Tibial artery (tissue), 4 donors: ENCODE data around the gene PLA2G4B.

ENCODE experiments used
- DNase-seq, 2 donors: peaks; one replicate each; pipeline ENCODE4 v3.0.0-alpha.2; 2019
- H3K27ac ChIP-seq, 2 donors: fragments of 200-600 bp; sonication (generic) in 1 of 2; 1 replicate in 1 of 2; 2 replicates in 1 of 2; pipeline ENCODE4 v1.5.1; 2018 to 2019; ENCODE audit warnings: mild to moderate bottlenecking in 1 of 2
- H3K27me3 ChIP-seq, 2 donors: fragments of 200-600 bp; sonication (generic) in 1 of 2; one replicate each; pipeline versions ENCODE4 v1.5.1 to v1.6.0; 2016 to 2019
- H3K36me3 ChIP-seq, 3 donors: fragments of 200-600 bp; sonication (generic) in 2 of 3; one replicate each; pipeline ENCODE4 v1.5.1; 2016 to 2019; ENCODE audit warnings: mild to moderate bottlenecking in 2 of 3
- H3K4me1 ChIP-seq, 4 donors: fragments of 200-600 bp; sonication (generic) in 2 of 4; 1 replicate in 3 of 4; 2 replicates in 1 of 4; pipeline ENCODE4 v1.5.1; 2016 to 2019
- H3K4me3 ChIP-seq, 2 donors: fragments of 200-600 bp; sonication (generic) in 1 of 2; 1 replicate in 1 of 2; 2 replicates in 1 of 2; pipeline ENCODE4 v1.5.1; 2018 to 2019; ENCODE audit warnings: mild to moderate bottlenecking in 2 of 2
- H3K9me3 ChIP-seq, 3 donors: fragments of 200-600 bp; sonication (generic) in 1 of 3; one replicate each; pipeline ENCODE4 v1.5.1; 2016 to 2019
- intact Hi-C: fragments of 100-400 bp; cut with DNase I; formaldehyde crosslinking; loops from one replicate; pipeline ENCODE4 v1.15.0; 2023; ENCODE audit warnings: low total_unique reads
- TF ChIP-seq, protein P1 (sequence below), 2 experiments: fragments of 200-600 bp in 1 of 2; fragments of 450-650 bp in 1 of 2; IDR thresholded peaks; one replicate each; pipeline ENCODE4 v1.5.1; 2017 to 2019; ENCODE audit warnings: antibody characterized with exemption in 2 of 2, mild to moderate bottlenecking in 1 of 2, moderate library complexity in 1 of 2

PLA2G4B gene

DNA sequence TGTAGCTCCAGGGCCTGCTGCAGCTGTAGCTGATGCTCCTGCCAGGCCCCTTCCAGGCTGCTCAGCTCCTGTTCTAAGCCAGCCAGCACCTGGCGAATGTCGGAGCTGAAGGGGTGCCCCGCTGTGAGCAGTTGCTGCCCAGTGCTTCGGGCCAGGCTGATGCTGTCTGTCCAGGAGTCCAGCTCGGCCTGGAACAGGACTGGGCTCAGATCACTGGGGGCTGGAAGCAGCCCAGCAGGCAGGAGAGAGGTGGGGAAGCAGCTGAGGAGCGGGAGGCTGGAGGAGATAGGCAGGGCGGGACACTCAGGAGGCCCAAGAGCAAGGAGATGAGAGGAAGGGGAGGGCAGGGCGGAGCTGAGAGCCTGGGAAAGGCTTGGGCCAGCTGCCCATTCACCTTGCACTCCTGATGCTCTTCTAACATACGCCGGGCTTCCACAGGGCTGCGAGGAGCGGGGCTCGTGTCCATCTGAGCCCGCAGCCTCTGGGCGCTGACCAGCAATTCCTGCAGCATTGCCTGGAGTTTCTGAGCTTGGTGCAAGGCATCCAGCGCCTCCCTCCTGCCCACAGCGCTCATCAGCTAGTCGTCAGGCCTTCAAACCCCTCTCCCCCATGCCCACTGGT lies 23.2 kb downstream of the PLA2G4B start:
- intact Hi-C loops: no loop called here
- H3K27ac ChIP-seq: no peak overlapping the region
- no peaks in the 10 kb centered on the region for H3K4me1 ChIP-seq
- H3K4me3 ChIP-seq: no peak overlapping the region
- no peak for DNase-seq
- TF ChIP-seq, protein P1, sequence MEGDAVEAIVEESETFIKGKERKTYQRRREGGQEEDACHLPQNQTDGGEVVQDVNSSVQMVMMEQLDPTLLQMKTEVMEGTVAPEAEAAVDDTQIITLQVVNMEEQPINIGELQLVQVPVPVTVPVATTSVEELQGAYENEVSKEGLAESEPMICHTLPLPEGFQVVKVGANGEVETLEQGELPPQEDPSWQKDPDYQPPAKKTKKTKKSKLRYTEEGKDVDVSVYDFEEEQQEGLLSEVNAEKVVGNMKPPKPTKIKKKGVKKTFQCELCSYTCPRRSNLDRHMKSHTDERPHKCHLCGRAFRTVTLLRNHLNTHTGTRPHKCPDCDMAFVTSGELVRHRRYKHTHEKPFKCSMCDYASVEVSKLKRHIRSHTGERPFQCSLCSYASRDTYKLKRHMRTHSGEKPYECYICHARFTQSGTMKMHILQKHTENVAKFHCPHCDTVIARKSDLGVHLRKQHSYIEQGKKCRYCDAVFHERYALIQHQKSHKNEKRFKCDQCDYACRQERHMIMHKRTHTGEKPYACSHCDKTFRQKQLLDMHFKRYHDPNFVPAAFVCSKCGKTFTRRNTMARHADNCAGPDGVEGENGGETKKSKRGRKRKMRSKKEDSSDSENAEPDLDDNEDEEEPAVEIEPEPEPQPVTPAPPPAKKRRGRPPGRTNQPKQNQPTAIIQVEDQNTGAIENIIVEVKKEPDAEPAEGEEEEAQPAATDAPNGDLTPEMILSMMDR (IDR thresholded peaks at IDR 0.05): no peak
- H3K27me3 ChIP-seq: peaks cover 0 to 2% of the 10 kb centered on the region in 2 donors
- no peaks in the 10 kb centered on the region for H3K36me3 ChIP-seq
- no peaks in the 10 kb centered on the region for H3K9me3 ChIP-seq

DNA sequence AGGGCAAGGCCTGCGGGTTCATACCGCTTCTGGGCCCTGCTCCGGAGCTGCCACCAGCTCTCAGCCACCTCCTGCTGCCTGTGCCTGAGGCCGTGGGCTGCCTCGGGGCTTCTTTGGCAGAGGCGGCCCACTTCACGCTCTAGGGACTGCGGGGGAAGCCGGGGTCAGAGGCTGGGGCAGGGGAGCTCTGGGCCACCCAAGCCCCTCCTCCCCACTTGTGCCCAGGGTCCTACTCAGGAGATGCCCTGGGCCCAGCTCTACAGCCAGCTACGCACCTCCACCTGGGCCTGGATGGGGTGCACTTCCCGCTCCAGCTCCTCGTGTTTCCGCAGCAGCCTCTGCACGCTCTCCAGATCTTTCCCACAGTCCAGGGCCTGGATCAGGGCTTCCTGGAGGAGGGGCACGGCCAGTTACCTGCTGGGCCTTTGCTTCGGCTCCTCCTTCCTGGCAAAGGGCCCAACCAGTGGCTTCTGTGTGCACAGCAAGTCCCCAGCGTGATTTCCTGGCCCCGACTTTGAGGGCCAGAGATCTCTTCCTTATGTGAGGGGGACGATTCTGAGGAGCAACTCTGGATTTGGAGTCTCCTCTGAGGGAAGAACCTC lies 24.0 kb downstream of the PLA2G4B start:
- TF ChIP-seq, protein P1 (IDR thresholded peaks at IDR 0.05): no peak
- no peak for DNase-seq
- Histone ChIP-seq H3K27me3 (no peaks in the 10 kb centered on the region), H3K9me3 (no peaks in the 10 kb centered on the region), H3K27ac (no peak overlapping the region), H3K4me1 (no peaks in the 10 kb centered on the region), H3K36me3 (no peaks in the 10 kb centered on the region), H3K4me3 (no peak overlapping the region)
- intact Hi-C loops: no loop called here

DNA sequence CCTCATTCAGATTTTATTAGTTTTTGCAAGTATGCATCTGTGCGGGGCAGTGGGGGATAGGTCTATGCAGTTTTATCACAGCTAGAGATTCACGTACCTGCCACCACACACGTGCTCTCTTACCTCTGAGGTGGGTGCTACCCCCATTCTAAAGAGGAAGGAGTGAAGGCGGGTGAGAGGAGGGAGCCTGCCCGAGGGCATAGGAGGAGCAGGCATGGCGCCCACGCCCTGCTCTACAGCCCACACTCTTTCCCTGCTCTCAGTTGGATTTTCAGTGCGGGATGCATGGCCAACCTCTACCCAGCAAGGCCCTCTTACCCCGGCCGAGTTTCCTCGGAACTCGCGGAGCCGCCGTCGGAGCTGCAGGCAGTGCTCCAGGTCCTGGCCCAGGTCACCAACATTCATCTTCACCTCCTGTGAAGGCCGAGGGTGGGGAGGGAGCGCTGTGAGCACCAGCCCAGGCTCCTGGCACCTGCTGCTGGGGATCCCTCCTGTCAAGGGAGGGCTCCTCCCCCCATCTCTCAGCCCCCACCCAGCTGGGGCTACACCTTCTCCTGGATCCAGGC lies 26.9 kb downstream of the PLA2G4B start:
- Histone ChIP-seq H3K36me3 (no peaks in the 10 kb centered on the region), H3K27me3 (no peaks in the 10 kb centered on the region), H3K4me1 (no peaks in the 10 kb centered on the region), H3K9me3 (no peaks in the 10 kb centered on the region), H3K4me3 (no peak overlapping the region), H3K27ac (no peak overlapping the region)
- no peak for DNase-seq
- TF ChIP-seq, protein P1 (IDR thresholded peaks at IDR 0.05): no peak
- intact Hi-C loops: no loop called here

DNA sequence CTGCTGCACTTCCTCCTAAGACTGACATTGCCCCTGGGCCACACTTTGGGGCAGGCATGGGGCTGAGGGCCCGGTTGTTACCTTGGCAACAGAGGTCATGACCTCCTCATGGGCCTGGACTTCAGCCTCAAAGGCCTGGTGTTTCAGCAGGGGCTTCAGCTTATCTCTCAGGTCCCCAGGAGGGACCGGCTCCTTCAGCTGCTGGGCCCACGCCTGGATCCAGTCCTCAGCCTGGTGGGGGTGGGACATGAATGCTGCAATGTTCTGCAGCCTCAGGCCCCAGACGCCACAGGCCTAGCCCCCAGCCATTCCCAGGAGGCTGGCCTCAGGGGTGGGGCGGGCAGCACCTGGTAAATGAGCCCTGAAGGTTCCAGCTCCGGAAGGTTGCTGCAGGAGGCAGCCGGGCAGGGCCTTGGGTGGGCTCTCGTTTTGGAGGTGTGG lies 27.6 kb downstream of the PLA2G4B start:
- Histone ChIP-seq H3K4me3 (no peak overlapping the region), H3K9me3 (no peaks in the 10 kb centered on the region), H3K36me3 (no peaks in the 10 kb centered on the region), H3K27me3 (no peaks in the 10 kb centered on the region), H3K27ac (no peak overlapping the region), H3K4me1 (no peaks in the 10 kb centered on the region)
- TF ChIP-seq, protein P1 (IDR thresholded peaks at IDR 0.05): no peak
- intact Hi-C loops: no loop called here
- DNase-seq: no peak

DNA sequence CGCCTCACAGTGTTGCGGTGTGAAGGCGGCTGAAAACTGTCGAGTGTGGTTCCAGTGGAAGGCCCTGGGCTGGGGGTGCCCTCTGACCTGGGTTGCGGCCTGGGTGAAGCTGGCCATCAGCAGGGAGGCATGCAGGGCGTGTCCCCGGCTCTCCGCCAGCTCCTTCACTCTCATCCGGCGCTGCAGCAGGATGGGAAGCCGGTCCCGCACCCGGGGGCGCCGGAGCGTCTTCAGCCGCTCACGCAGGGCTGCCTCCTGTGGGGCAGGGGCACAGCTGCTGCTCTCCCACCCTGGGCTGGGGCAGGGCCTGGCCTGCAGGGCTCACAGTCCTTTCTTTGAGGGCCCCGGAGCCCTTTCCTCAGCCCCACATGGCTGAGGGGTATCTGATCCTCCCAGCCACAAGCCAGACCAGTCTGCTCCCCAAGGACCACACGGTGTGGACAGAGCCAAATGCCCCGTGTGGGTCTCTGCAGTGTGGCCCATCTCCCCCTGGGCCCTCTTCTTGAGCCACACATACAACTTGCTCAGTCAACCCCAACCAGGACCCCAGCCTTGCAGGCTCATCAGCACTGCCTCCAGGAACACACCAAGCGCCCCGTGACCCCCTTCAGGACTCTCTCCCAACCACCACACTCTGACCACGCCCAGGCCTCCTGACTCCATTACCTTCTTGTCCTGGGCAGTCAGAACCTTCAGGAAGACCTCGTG lies 28.4 kb downstream of the PLA2G4B start:
- no peak for DNase-seq
- Histone ChIP-seq H3K4me1 (no peaks in the 10 kb centered on the region), H3K27me3 (no peaks in the 10 kb centered on the region), H3K9me3 (no peaks in the 10 kb centered on the region), H3K4me3 (no peak overlapping the region), H3K36me3 (no peaks in the 10 kb centered on the region), H3K27ac (no peak overlapping the region)
- intact Hi-C loops: no loop called here
- TF ChIP-seq, protein P1 (IDR thresholded peaks at IDR 0.05): no peak
